Liver (tissue), 9 donors: ENCODE data around the gene PRDM2. TPM values are rescaled to one million over a fixed set of nuclear protein-coding genes. Genes with fewer than 3 reads are reported as not detected.

ENCODE experiments used
- DNase-seq: peaks from one replicate; pipeline ENCODE4 v3.0.0-alpha.2; 2017; ENCODE audit warnings: low spot score
- H3K27ac ChIP-seq, 2 donors: one replicate each; pipeline ENCODE4 v1.7.0; 2013; ENCODE audit warnings: inconsistent platforms in 2 of 2, low read length in 2 of 2, control low read depth in 1 of 2, low read depth in 1 of 2, mild to moderate bottlenecking in 1 of 2
- H3K27me3 ChIP-seq, 4 donors: one replicate each; pipeline versions ENCODE4 v1.6.1 to v1.7.0; 2013; ENCODE audit warnings: low read length in 3 of 4, inconsistent platforms in 1 of 4, mild to moderate bottlenecking in 1 of 4, moderate library complexity in 1 of 4; ENCODE audit not compliant: control insufficient read depth in 4 of 4, insufficient read depth in 4 of 4
- H3K36me3 ChIP-seq, 4 donors: one replicate each; pipeline versions ENCODE4 v1.6.1 to v1.7.0; 2013; ENCODE audit warnings: low read length in 3 of 4, mild to moderate bottlenecking in 3 of 4, low read depth in 1 of 4, moderate library complexity in 1 of 4; ENCODE audit not compliant: control insufficient read depth in 4 of 4, insufficient read depth in 3 of 4
- H3K4me1 ChIP-seq, 4 donors: one replicate each; pipeline versions ENCODE4 v1.6.1 to v1.7.0; 2013; ENCODE audit warnings: low read length in 3 of 4, mild to moderate bottlenecking in 3 of 4, moderate library complexity in 1 of 4; ENCODE audit not compliant: control insufficient read depth in 4 of 4, insufficient read depth in 4 of 4
- H3K4me3 ChIP-seq, 3 donors: one replicate each; pipeline versions ENCODE4 v1.6.1 to v1.7.0; 2013; ENCODE audit warnings: low read length in 3 of 3, control low read depth in 1 of 3, low read depth in 1 of 3, mild to moderate bottlenecking in 1 of 3
- H3K9ac ChIP-seq, 2 donors: one replicate each; pipeline ENCODE4 v1.7.0; 2013; ENCODE audit warnings: low read length in 2 of 2, mild to moderate bottlenecking in 2 of 2, moderate library complexity in 2 of 2, control low read depth in 1 of 2, low read depth in 1 of 2
- H3K9me3 ChIP-seq, 4 donors: one replicate each; pipeline versions ENCODE4 v1.6.1 to v1.7.0; 2013; ENCODE audit warnings: low read length in 3 of 4; ENCODE audit not compliant: control insufficient read depth in 4 of 4
- FOXA1 ChIP-seq: IDR thresholded peaks from 2 replicates; pipeline ENCODE4 v1.6.1; 2016; ENCODE audit warnings: antibody characterized with exemption
- FOXA2 ChIP-seq: IDR thresholded peaks from 2 replicates; pipeline ENCODE4 v1.6.1; 2016; ENCODE audit warnings: antibody characterized with exemption
- GABPA ChIP-seq, 2 donors: IDR thresholded peaks in 1 of 2; conservative IDR thresholded peaks in 1 of 2; 2 replicates each; pipeline ENCODE4 v1.6.1; 2016; ENCODE audit warnings: antibody characterized with exemption in 2 of 2, mild to moderate bottlenecking in 1 of 2, moderate library complexity in 1 of 2
- HNF4A ChIP-seq, 2 donors: conservative IDR thresholded peaks; 2 replicates each; pipeline ENCODE4 v1.6.1; 2016; ENCODE audit warnings: antibody characterized with exemption in 2 of 2, mild to moderate bottlenecking in 2 of 2
- HNF4G ChIP-seq: IDR thresholded peaks from 2 replicates; pipeline ENCODE4 v1.6.1; 2016; ENCODE audit warnings: antibody characterized with exemption
- JUND ChIP-seq, 2 donors: IDR thresholded peaks; 2 replicates each; pipeline ENCODE4 v1.6.1; 2016; ENCODE audit warnings: antibody characterized with exemption in 2 of 2
- NR2F2 ChIP-seq: IDR thresholded peaks from 2 replicates; pipeline ENCODE4 v1.6.1; 2016; ENCODE audit warnings: antibody characterized with exemption
- RAD21 ChIP-seq, 2 donors: IDR thresholded peaks; 2 replicates each; pipeline ENCODE4 v1.6.1; 2016; ENCODE audit warnings: antibody characterized with exemption in 2 of 2, mild to moderate bottlenecking in 2 of 2
- RXRA ChIP-seq, 2 donors: IDR thresholded peaks; 2 replicates each; pipeline ENCODE4 v1.6.1; 2017 to 2018; ENCODE audit warnings: antibody characterized with exemption in 2 of 2, mild to moderate bottlenecking in 1 of 2
- SP1 ChIP-seq: IDR thresholded peaks from 2 replicates; pipeline ENCODE4 v1.6.1; 2018; ENCODE audit warnings: antibody characterized with exemption, mild to moderate bottlenecking
- TAF1 ChIP-seq: conservative IDR thresholded peaks from 2 replicates; pipeline ENCODE4 v1.6.1; 2016; ENCODE audit warnings: antibody characterized with exemption, mild to moderate bottlenecking
- YY1 ChIP-seq: IDR thresholded peaks from 2 replicates; pipeline ENCODE4 v1.6.1; 2016; ENCODE audit warnings: antibody characterized with exemption, mild to moderate bottlenecking
- WGBS: extraction: QIAGEN DNeasy Blood & Tissue Kit; methylation state at CpG from one replicate; pipeline ENCODE4 v1.1.7; 2013; 5-methylcytosine and 5-hydroxymethylcytosine counted together
- polyA plus RNA-seq, 2 donors: library from polyadenylated mRNA; stranded (reverse) in 1 of 2; unstranded in 1 of 2; fragments of 200-250 nt in 1 of 2; fragments of >200 nt in 1 of 2; fragmentation: Nextera tagmentation in 1 of 2; extraction: Ambion mirVana in 1 of 2; gene quantifications; one replicate each; pipeline versions ENCODE4 v1.2.1 to v1.2.3, GENCODE V29; 2013 to 2015
- total RNA-seq, 2 donors: library from RNA; depleted of rRNA; stranded (reverse); fragments of >200 nt; gene quantifications; one replicate each; pipeline ENCODE4 v1.2.3, GENCODE V29; 2014
- TF ChIP-seq, protein P1 (sequence below): fragments of 150-350 bp; IDR thresholded peaks from 2 replicates; pipeline ENCODE4 v1.5.1; 2017; ENCODE audit warnings: improper control_type of control experiment, low read depth, low read length; ENCODE audit not compliant: missing input control
- TF ChIP-seq, protein P2 (sequence below): IDR thresholded peaks from 2 replicates; pipeline ENCODE4 v1.6.1; 2016; ENCODE audit warnings: antibody characterized with exemption
- TF ChIP-seq, protein P3 (sequence below): IDR thresholded peaks from 2 replicates; pipeline ENCODE4 v1.6.1; 2016; ENCODE audit warnings: antibody characterized with exemption
- TF ChIP-seq, protein P4 (sequence below): IDR thresholded peaks from 2 replicates; pipeline ENCODE4 v1.6.1; 2016; ENCODE audit warnings: antibody characterized with exemption
- donor health status: healthy.
- donor health status: healthy.
- donor health status: healthy.
- donor health status: healthy.
- donor health status: healthy.

PRDM2 gene
- total and polyA plus RNA-seq, 4 donors: 4.5 to 13.9 (median 7.9) TPM

DNA sequence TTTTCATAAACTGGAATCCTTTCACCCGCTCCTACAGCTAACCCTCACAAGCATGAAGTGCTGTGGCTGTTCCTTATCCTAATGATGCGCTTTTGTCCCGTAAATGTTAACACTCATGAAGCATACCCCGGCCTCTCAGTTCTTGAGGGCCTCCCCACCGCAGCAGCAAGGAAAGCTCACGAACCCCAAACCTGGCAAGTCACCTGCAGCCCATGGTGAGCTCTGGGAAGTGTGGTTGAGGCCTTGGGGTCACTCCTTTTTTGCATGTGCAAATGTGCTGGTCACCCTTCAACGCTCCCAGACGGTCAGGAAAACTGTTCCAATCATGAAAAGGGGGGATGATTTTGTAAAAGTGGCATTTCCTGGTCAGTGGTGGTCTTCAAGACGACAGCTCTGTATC lies 124.6 kb downstream of the PRDM2 start:
- H3K4me3 ChIP-seq: no peak overlapping the region
- H3K4me1 ChIP-seq: peaks cover 0 to 5% (median 2%) of the 10 kb centered on the region in 4 donors
- 91% methylated on average over 9 of the region's 9 CpGs for WGBS
- H3K36me3 ChIP-seq: peaks cover 0 to 6% (median 4%) of the 10 kb centered on the region in 4 donors
- no peaks in the 10 kb centered on the region for H3K9me3 ChIP-seq
- TF ChIP-seq JUND (IDR thresholded peaks at IDR 0.05) (no peak), RAD21 (IDR thresholded peaks at IDR 0.05) (no peak)
- TF ChIP-seq, protein P1, sequence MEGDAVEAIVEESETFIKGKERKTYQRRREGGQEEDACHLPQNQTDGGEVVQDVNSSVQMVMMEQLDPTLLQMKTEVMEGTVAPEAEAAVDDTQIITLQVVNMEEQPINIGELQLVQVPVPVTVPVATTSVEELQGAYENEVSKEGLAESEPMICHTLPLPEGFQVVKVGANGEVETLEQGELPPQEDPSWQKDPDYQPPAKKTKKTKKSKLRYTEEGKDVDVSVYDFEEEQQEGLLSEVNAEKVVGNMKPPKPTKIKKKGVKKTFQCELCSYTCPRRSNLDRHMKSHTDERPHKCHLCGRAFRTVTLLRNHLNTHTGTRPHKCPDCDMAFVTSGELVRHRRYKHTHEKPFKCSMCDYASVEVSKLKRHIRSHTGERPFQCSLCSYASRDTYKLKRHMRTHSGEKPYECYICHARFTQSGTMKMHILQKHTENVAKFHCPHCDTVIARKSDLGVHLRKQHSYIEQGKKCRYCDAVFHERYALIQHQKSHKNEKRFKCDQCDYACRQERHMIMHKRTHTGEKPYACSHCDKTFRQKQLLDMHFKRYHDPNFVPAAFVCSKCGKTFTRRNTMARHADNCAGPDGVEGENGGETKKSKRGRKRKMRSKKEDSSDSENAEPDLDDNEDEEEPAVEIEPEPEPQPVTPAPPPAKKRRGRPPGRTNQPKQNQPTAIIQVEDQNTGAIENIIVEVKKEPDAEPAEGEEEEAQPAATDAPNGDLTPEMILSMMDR: no peak
- TF ChIP-seq, protein P2, sequence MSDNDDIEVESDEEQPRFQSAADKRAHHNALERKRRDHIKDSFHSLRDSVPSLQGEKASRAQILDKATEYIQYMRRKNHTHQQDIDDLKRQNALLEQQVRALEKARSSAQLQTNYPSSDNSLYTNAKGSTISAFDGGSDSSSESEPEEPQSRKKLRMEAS: no peak
- H3K27me3 ChIP-seq: no peaks in the 10 kb centered on the region
- no peak for DNase-seq
- H3K27ac ChIP-seq: no peak overlapping the region
- no peak overlapping the region for H3K9ac ChIP-seq

DNA sequence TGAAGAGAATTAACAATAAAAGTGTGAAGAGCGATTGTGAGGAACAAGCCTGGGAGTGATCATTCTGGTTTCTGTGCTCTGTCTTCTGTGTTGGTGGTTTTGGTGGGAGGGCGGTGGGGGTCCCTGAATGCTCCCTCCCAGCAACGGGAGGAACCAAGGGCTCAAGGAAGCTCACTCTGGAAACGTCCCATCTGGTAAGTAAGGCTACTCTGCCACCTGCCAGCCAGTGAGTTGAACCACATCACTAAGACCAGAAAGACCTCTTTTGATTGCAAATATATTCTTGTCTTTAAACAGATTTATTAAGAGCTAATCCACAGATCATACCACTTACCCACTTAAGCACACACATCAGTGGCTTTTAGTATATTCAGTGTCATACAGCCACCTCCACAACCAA lies 125.0 kb downstream of the PRDM2 start:
- H3K27ac ChIP-seq: no peak overlapping the region
- TF ChIP-seq, protein P1: peak; percentile 16
- TF ChIP-seq, protein P3, sequence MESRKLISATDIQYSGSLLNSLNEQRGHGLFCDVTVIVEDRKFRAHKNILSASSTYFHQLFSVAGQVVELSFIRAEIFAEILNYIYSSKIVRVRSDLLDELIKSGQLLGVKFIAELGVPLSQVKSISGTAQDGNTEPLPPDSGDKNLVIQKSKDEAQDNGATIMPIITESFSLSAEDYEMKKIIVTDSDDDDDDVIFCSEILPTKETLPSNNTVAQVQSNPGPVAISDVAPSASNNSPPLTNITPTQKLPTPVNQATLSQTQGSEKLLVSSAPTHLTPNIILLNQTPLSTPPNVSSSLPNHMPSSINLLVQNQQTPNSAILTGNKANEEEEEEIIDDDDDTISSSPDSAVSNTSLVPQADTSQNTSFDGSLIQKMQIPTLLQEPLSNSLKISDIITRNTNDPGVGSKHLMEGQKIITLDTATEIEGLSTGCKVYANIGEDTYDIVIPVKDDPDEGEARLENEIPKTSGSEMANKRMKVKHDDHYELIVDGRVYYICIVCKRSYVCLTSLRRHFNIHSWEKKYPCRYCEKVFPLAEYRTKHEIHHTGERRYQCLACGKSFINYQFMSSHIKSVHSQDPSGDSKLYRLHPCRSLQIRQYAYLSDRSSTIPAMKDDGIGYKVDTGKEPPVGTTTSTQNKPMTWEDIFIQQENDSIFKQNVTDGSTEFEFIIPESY: no peak
- TF ChIP-seq RAD21 (IDR thresholded peaks at IDR 0.05): peak in 1 of 2 donors; percentile 54
- H3K9ac ChIP-seq: no peak overlapping the region
- peaks cover 0 to 6% (median 4%) of the 10 kb centered on the region in 4 donors for H3K36me3 ChIP-seq
- no peaks in the 10 kb centered on the region for H3K9me3 ChIP-seq
- H3K27me3 ChIP-seq: no peaks in the 10 kb centered on the region
- peaks cover 0 to 5% (median 2%) of the 10 kb centered on the region in 4 donors for H3K4me1 ChIP-seq
- DNase-seq: peak; percentile 13
- 83% methylated on average over 4 of the region's 4 CpGs for WGBS
- no peak overlapping the region for H3K4me3 ChIP-seq

DNA sequence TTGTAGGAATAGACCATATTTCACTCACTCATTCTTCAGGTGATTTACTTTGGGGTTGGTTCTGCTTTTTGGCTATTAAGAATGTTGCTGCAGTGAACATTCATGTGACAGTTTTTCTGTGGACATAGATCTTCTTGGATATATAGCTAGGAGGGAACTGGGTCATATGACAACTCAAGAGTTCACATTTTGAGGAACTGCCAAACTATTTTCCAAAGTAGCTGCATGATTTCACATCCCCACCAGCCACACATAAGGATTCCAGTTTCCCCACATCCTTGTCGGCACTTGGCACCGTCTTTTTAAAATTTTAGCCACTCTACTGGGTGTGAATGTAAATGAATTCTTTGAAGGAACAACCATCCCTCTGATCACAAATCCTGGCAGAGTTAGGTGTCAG lies 126.0 kb downstream of the PRDM2 start:
- TF ChIP-seq FOXA2 (no peak), FOXA1 (no peak), RXRA (IDR thresholded peaks at IDR 0.05) (no peak), NR2F2 (no peak), RAD21 (IDR thresholded peaks at IDR 0.05) (no peak), SP1 (no peak), TAF1 (no peak), HNF4A (conservative IDR thresholded peaks at IDR 0.05) (no peak), YY1 (no peak), HNF4G (no peak), GABPA (IDR thresholded peaks at IDR 0.05 in 1 of 2, conservative IDR thresholded peaks at IDR 0.05 in 1 of 2) (no peak)
- TF ChIP-seq, protein P4, sequence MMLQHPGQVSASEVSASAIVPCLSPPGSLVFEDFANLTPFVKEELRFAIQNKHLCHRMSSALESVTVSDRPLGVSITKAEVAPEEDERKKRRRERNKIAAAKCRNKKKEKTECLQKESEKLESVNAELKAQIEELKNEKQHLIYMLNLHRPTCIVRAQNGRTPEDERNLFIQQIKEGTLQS: no peak
- TF ChIP-seq, protein P3: no peak
- TF ChIP-seq, protein P2: no peak
- TF ChIP-seq, protein P1: no peak
- Histone ChIP-seq H3K9me3 (no peaks in the 10 kb centered on the region), H3K36me3 (peaks cover 0 to 6% (median 4%) of the 10 kb centered on the region in 4 donors), H3K9ac (no peak overlapping the region), H3K4me1 (peaks cover 0 to 5% (median 2%) of the 10 kb centered on the region in 4 donors), H3K4me3 (no peak overlapping the region), H3K27me3 (no peaks in the 10 kb centered on the region), H3K27ac (no peak overlapping the region)
- 92% methylated on average over 2 of the region's 2 CpGs for WGBS
- DNase-seq: no peak
